ENCODE measurements around the gene SOX21. TPM values are rescaled to one million over a fixed set of nuclear protein-coding genes. Genes with fewer than 3 reads are reported as not detected.

Gene SOX21
- total RNA-seq (under 1 TPM; 0.09 to 0.13 TPM), polyA plus RNA-seq (ENCODE audit: insufficient read length in 6 of 6) (under 1 TPM; 0.44 to 0.86 (median 0.58) TPM)
- long read RNA-seq, donor 1 = 0 reads
- long read RNA-seq, donor 2 = 0 reads
- long read RNA-seq, donor 3 = 0 reads
- long read RNA-seq, donor 4 = 0 reads
- long read RNA-seq, donor 5, partial matches to known transcripts = 0 of 1 reads
- long read RNA-seq, donor 5, other reads (novel, unspliced or antisense) = 0 of 1 reads
- long read RNA-seq, donor 6 = 0 reads
- long read RNA-seq, donor 7, partial matches to known transcripts = 0 of 1 reads
- long read RNA-seq, donor 7, other reads (novel, unspliced or antisense) = 0 of 1 reads
- long read RNA-seq, donor 8 = 0 reads
- long read RNA-seq, donor 9 = 0 reads
- long read RNA-seq, donor 10 = 0 reads
- long read RNA-seq, donor 11, transcript SOX21-201 (1 exons, 2,778 nt) = major isoform, 21 of 21 reads
- long read RNA-seq, donor 11, partial matches to known transcripts = 0 of 21 reads
- long read RNA-seq, donor 11, other reads (novel, unspliced or antisense) = 0 of 21 reads
- long read RNA-seq, donor 12 = 0 reads

DNA sequence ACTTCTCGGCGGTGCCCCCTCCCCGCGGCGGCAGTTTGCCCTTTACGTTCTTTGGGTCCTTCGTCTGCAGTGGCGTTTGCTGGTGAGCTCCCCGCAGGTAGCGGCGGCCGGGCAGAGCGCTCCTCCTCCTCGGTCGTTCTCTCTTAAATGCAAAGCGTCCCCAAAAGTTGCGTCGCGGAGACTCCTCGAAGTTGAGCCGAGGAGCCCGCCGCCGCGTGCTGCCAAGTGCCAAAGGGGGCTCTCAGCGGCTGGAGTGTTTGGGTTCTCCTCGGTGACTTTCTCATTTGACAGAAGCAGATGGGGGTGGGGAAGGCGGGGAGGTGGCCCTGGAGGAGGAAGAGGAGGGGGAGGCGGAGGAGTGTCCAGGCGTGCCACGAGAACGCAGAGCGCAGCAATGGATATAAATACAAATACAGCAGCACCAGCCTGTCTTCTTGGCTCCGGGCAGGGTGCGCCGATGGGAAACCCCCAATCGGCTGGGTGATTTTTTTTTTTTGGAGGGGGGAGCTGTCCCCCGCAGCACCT lies at the start of gene SOX21:
Gene SOX21, minus strand, starts transcription at position 259 of the 525 bp plus-strand sequence. CDS start 496 bp downstream, outside the sequence.
- DNase-seq = peak in 1 of 4 donors; percentile 76
- Histone ChIP-seq H3K9me3 (no peaks in the 10 kb centered on the region), H3K36me3 (no peaks in the 10 kb centered on the region), H3K27ac (no peak within 1 kb of the TSS), H3K27me3 (peaks cover 90 to 100% of the 10 kb centered on the region in 2 donors), H3K4me3 (peak within 1 kb of the TSS; percentile 13 to 15), H3K4me1 (peaks cover 11 to 33% of the 10 kb centered on the region in 2 donors)
- TF ChIP-seq, protein P1, sequence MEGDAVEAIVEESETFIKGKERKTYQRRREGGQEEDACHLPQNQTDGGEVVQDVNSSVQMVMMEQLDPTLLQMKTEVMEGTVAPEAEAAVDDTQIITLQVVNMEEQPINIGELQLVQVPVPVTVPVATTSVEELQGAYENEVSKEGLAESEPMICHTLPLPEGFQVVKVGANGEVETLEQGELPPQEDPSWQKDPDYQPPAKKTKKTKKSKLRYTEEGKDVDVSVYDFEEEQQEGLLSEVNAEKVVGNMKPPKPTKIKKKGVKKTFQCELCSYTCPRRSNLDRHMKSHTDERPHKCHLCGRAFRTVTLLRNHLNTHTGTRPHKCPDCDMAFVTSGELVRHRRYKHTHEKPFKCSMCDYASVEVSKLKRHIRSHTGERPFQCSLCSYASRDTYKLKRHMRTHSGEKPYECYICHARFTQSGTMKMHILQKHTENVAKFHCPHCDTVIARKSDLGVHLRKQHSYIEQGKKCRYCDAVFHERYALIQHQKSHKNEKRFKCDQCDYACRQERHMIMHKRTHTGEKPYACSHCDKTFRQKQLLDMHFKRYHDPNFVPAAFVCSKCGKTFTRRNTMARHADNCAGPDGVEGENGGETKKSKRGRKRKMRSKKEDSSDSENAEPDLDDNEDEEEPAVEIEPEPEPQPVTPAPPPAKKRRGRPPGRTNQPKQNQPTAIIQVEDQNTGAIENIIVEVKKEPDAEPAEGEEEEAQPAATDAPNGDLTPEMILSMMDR (IDR thresholded peaks at IDR 0.05) = no peak
- intact Hi-C loops (cut with DNase I) = no loop called here
- peak; percentile 13 for ATAC-seq

DNA sequence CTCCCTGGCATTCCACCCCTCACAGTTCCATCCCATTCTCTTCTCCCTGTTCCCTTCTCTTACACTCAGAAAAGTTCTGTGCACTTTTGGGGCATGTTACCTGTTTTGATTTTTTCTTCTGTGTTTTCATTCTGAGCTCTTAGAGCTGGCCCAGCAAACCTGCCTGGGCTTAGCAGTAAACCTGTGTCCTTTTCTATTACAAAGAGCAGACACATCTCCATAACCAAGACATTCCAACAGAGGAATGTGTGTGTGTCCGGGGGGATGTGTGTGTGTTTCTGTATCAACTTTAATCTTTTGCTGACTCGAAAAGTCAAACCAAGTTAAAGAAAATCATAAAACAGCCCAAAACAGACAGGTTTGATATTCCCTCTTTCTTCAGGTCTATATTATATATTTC lies 49.1 kb upstream of the SOX21 start:
- intact Hi-C loops (cut with DNase I) = no loop called here
- no peak overlapping the region for H3K27ac ChIP-seq
- TF ChIP-seq, protein P1 (IDR thresholded peaks at IDR 0.05) = no peak
- H3K27me3 ChIP-seq = no peaks in the 10 kb centered on the region
- H3K36me3 ChIP-seq = no peaks in the 10 kb centered on the region
- no peak for DNase-seq
- ATAC-seq = no peak
- H3K4me1 ChIP-seq = no peaks in the 10 kb centered on the region
- no peak overlapping the region for H3K4me3 ChIP-seq
- no peaks in the 10 kb centered on the region for H3K9me3 ChIP-seq

DNA sequence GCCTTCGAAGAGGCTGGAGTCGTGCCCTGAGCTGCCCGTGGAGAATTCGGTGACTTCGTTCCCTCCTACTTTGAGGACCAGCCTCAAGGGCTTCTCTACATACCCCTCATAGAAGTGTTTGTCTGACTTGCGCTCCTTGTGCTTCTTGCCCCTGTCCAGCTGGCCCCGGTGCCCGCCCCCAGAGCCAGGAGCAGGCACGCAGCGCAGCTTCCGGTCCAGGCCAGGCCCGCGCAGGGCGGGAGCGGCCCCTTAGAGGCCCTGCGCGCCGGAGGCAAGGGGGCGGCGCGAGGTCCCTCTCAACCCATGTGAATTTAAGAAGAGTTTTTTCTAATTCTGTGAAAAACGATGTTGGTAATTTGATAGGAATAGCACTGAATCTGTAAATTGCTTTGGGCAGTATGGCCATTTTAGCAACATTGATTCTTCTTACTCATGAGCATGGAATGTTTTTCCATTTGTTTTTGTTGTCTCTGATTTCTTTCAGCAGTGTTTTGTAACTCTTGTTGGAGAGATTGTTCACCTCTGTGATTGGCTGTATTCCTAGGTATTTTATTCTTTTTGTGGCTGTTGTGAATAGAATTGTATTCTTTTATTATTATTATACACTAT lies 46.9 kb upstream of the SOX21 start:
- Histone ChIP-seq H3K36me3 (no peaks in the 10 kb centered on the region), H3K4me3 (no peak overlapping the region), H3K27ac (no peak overlapping the region), H3K27me3 (no peaks in the 10 kb centered on the region), H3K9me3 (no peaks in the 10 kb centered on the region), H3K4me1 (no peaks in the 10 kb centered on the region)
- intact Hi-C loops (cut with DNase I) = no loop called here
- TF ChIP-seq, protein P1 (IDR thresholded peaks at IDR 0.05) = no peak
- DNase-seq = peak in 1 of 4 donors; percentile 54
- no peak for ATAC-seq

DNA sequence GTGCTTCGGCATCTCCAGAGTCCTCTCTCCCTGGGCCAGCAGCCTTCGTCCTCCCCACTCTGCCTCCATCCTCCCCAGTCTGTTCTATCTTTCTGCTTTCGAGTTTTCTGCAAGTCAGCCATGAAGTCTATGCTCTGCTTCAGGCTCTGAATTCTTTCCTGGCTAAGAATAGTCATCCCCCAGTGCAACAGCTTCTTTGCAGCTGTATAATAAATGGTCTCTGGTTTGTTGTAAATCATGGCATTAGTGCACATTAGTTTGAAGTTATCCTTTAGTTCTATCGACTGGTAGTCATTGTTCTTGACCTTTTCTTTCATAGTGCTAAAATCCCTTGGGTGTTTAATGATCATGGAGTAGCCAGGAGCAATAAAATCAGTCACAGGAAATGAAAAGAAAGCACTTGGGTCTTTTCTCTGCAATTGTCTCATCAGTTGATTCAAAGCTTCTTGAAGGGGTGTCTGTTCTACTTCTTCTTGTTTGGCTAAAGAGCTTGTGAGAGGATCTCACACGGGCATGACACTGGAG lies 46.2 kb upstream of the SOX21 start:
- DNase-seq = no peak
- no peak overlapping the region for H3K4me3 ChIP-seq
- H3K36me3 ChIP-seq = no peaks in the 10 kb centered on the region
- no peaks in the 10 kb centered on the region for H3K27me3 ChIP-seq
- no peaks in the 10 kb centered on the region for H3K4me1 ChIP-seq
- TF ChIP-seq, protein P1 (IDR thresholded peaks at IDR 0.05) = no peak
- H3K9me3 ChIP-seq = no peaks in the 10 kb centered on the region
- ATAC-seq = no peak
- no peak overlapping the region for H3K27ac ChIP-seq
- intact Hi-C loops (cut with DNase I) = no loop called here

DNA sequence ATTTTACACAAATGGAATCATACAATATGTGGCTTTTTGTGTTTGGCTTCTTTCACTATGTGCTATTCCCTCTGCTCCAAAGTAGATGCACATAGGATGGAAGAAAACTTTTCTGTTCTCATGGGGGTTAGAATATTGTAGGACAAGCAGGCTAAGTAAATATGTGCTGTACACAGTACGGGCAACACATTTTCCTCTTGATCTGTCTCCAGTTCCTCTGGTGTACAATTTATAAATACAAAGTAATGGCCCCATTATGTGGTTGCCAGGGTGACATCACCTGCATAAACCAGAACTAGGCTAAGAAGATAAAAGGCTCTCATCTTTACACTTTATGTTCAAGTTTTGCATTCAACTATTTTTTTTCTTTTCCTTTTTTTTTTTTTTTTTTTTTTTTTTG lies 41.0 kb upstream of the SOX21 start:
- intact Hi-C loops (cut with DNase I) = no loop called here
- no peak for ATAC-seq

More for the DNA sequence above, 41.0 kb upstream of the SOX21 start:
- no peaks in the 10 kb centered on the region for H3K4me1 ChIP-seq
- H3K27ac ChIP-seq = no peak overlapping the region
- H3K4me3 ChIP-seq = no peak overlapping the region
- DNase-seq = no peak
- no peaks in the 10 kb centered on the region for H3K36me3 ChIP-seq
- no peaks in the 10 kb centered on the region for H3K27me3 ChIP-seq
- TF ChIP-seq, protein P1 (IDR thresholded peaks at IDR 0.05) = no peak
- H3K9me3 ChIP-seq = no peaks in the 10 kb centered on the region

Data from left lung (tissue), 14 donors.